B cell (primary cell): ENCODE measurements around the gene OLIG2. TPM values are rescaled to one million over a fixed set of nuclear protein-coding genes. Genes with fewer than 3 reads are reported as not detected.

ENCODE experiments used
- ATAC-seq: fragments of 200-7000 bp; cut with Tn5 transposase; one replicate; pipeline ENCODE4 v1.10.0; 2021; ENCODE audit warnings: low read depth, mild to moderate bottlenecking, moderate number of reproducible peaks, moderate library complexity
- CTCF ChIA-PET: fragments of 350-600 bp; sonication (Branson Sonifier 250); formaldehyde crosslinking; loops from one replicate; lab custom pipeline; 2021; ENCODE audit warnings: antibody characterized with exemption, inconsistent platforms; lab: Charles Lee
- POLR2A ChIA-PET: fragments of 350-600 bp; sonication (Branson Sonifier 250); formaldehyde crosslinking; loops from one replicate; lab custom pipeline; 2021; ENCODE audit warnings: antibody characterized with exemption; lab: Charles Lee
- DNase-seq: peaks from one replicate; pipeline ENCODE4 v3.0.0; 2013
- H2AFZ ChIP-seq: 2 replicates; pipeline ENCODE4 v1.6.1; 2012; ENCODE audit warnings: mild to moderate bottlenecking, low read depth, low read length; ENCODE audit not compliant: insufficient read depth, poor library complexity, severe bottlenecking
- H3K27ac ChIP-seq, 2 donors: 1 replicate in 1 of 2; 2 replicates in 1 of 2; pipeline ENCODE4 v1.5.1; 2012 to 2013; ENCODE audit warnings: low read length in 2 of 2, mild to moderate bottlenecking in 2 of 2, moderate library complexity in 1 of 2
- H3K27me3 ChIP-seq, 4 experiments: fragments of 200-600 bp in 1 of 4; sonication (generic) in 1 of 4; replicated peaks in 1 of 4; 1 replicate in 2 of 4; 2 replicates in 2 of 4; pipeline versions ENCODE4 v1.6.1 to v1.7.0; 2013 to 2016; ENCODE audit warnings: low read length in 3 of 4, mild to moderate bottlenecking in 2 of 4, mixed read lengths in 1 of 4, moderate library complexity in 1 of 4; ENCODE audit not compliant: insufficient read depth in 4 of 4, control insufficient read depth in 3 of 4; ENCODE audit errors: control extremely low read depth in 1 of 4
- H3K36me3 ChIP-seq, 2 experiments: replicated peaks in 1 of 2; 1 replicate in 1 of 2; 2 replicates in 1 of 2; pipeline versions ENCODE4 v1.6.1 to v1.7.1; 2013; ENCODE audit warnings: low read length in 1 of 2; ENCODE audit not compliant: insufficient read depth in 2 of 2, control insufficient read depth in 1 of 2; ENCODE audit errors: control extremely low read depth in 1 of 2, extremely low read depth in 1 of 2
- H3K4me1 ChIP-seq, 2 donors: fragments of 200-600 bp in 1 of 2; sonication (generic) in 1 of 2; 1 replicate in 1 of 2; 2 replicates in 1 of 2; pipeline versions ENCODE4 v1.5.1 to v1.6.1; 2013 to 2017; ENCODE audit warnings: low read length in 2 of 2; ENCODE audit not compliant: control insufficient read depth in 2 of 2, insufficient read depth in 2 of 2
- H3K4me2 ChIP-seq: replicated peaks from 2 replicates; pipeline ENCODE3; 2012; ENCODE audit warnings: mild to moderate bottlenecking, low read depth, low read length; ENCODE audit not compliant: poor library complexity, severe bottlenecking
- H3K4me3 ChIP-seq, 5 experiments: fragments of 200-600 bp in 1 of 5; sonication (generic) in 1 of 5; 1 replicate in 3 of 5; 2 replicates in 2 of 5; pipeline versions ENCODE4 v1.5.1 to v1.7.0; 2011 to 2016; ENCODE audit warnings: low read length in 4 of 5, mild to moderate bottlenecking in 4 of 5, low read depth in 2 of 5, control low read depth in 1 of 5, moderate library complexity in 1 of 5; ENCODE audit not compliant: insufficient read depth in 1 of 5; ENCODE audit errors: control extremely low read depth in 1 of 5, extremely low read depth in 1 of 5
- H3K79me2 ChIP-seq: fragments of 200-600 bp; sonication (generic); one replicate; pipeline ENCODE4 v1.6.0; 2016; ENCODE audit warnings: low read length; ENCODE audit not compliant: control insufficient read depth, insufficient read depth
- H3K9ac ChIP-seq: fragments of 200-600 bp; sonication (generic); 2 replicates; pipeline ENCODE4 v1.6.1; 2017; ENCODE audit warnings: mild to moderate bottlenecking, low read length, moderate library complexity
- H3K9me3 ChIP-seq, 3 donors: one replicate each; pipeline versions ENCODE4 v1.6.1 to v1.7.1; 2013; ENCODE audit warnings: low read length in 2 of 3; ENCODE audit not compliant: control insufficient read depth in 2 of 3, insufficient read depth in 1 of 3; ENCODE audit errors: control extremely low read depth in 1 of 3
- H4K20me1 ChIP-seq: 2 replicates; pipeline ENCODE4 v1.6.0; 2012; ENCODE audit warnings: mild to moderate bottlenecking, low read length; ENCODE audit not compliant: insufficient read depth, control insufficient read depth, poor library complexity, severe bottlenecking
- H3K27ac Mint-ChIP-seq: one replicate; pipeline ENCODE4 v1.8.0; 2021; ENCODE audit warnings: mixed read lengths
- H3K27me3 Mint-ChIP-seq: one replicate; pipeline ENCODE4 v1.8.0; 2021; ENCODE audit warnings: mixed read lengths
- H3K4me1 Mint-ChIP-seq: one replicate; pipeline ENCODE4 v1.8.0; 2021; ENCODE audit warnings: mixed read lengths
- H3K4me3 Mint-ChIP-seq: one replicate; pipeline ENCODE4 v1.8.0; 2021; ENCODE audit warnings: mixed read lengths
- H3K9me3 Mint-ChIP-seq: one replicate; pipeline ENCODE4 v1.8.0; 2022; ENCODE audit warnings: mixed read lengths; ENCODE audit not compliant: insufficient read depth
- CTCF ChIP-seq: fragments of 200-600 bp; IDR thresholded peaks from one replicate; pipeline ENCODE4 v1.8.0; 2022; ENCODE audit warnings: antibody characterized with exemption, mild to moderate bottlenecking
- EZH2 ChIP-seq: IDR thresholded peaks from 2 replicates; pipeline ENCODE4 v1.6.1; 2012; ENCODE audit warnings: borderline replicate concordance, low read depth, mild to moderate bottlenecking, moderate library complexity, low read length; ENCODE audit not compliant: insufficient read depth, poor library complexity, severe bottlenecking
- WGBS: methylation state at CpG from one replicate; pipeline ENCODE4 v1.1.5; 2013; ENCODE audit warnings: missing lambda C conversion rate; ENCODE audit not compliant: insufficient coverage; 5-methylcytosine and 5-hydroxymethylcytosine counted together
- intact Hi-C: fragments of 100-400 bp; cut with micrococcal nuclease; formaldehyde crosslinking; loops from one replicate; pipeline ENCODE4 v1.10.0; 2022
- polyA plus RNA-seq: library from polyadenylated mRNA; depleted of rRNA; stranded (reverse); fragments of >200 nt; gene quantifications from 2 replicates; pipeline ENCODE4 v1.2.3, GENCODE V29; 2012
- total RNA-seq, 2 donors: library from RNA; stranded (reverse); fragments of 120-200 nt in 1 of 2; gene quantifications; 1 replicate in 1 of 2; 2 replicates in 1 of 2; pipeline versions ENCODE4 v1.2.3 to v1.2.4, GENCODE V29; 2013 to 2022

The OLIG2 gene
- total and polyA plus RNA-seq, 2 donors (not counting 1 experiment from before 2014, with no cell fraction given) = not detected

GRCh38 chr21:33031152-33031911, 5.6 kb downstream of the OLIG2 start:
- H3K4me3 Mint-ChIP-seq = no peak overlapping the region
- no peaks in the 10 kb centered on the region for H3K9me3 Mint-ChIP-seq
- no peak for TF ChIP-seq EZH2
- TF ChIP-seq CTCF = no peak
- Histone ChIP-seq H2AFZ (no peak overlapping the region), H3K9me3 (peaks cover 0 to 27% (median 0%) of the 10 kb centered on the region in 3 donors), H3K4me3 (no peak overlapping the region), H3K4me1 (peaks cover 27% of the 10 kb centered on the region in 2 donors), H3K79me2 (no peaks in the 10 kb centered on the region), H4K20me1 (no peaks in the 10 kb centered on the region), H3K36me3 (no peaks in the 10 kb centered on the region), H3K9ac (no peak overlapping the region), H3K27ac (no peak overlapping the region), H3K27me3 (peaks cover 0 to 59% (median 28%) of the 10 kb centered on the region in 4 experiments), H3K4me2 (no peak overlapping the region)
- no peak for ATAC-seq
- ChIA-PET POLR2A (no interaction called here), CTCF (no interaction called here)
- H3K4me1 Mint-ChIP-seq = peaks cover 17% of the 10 kb centered on the region
- no peak overlapping the region for H3K27ac Mint-ChIP-seq
- peaks cover 49% of the 10 kb centered on the region for H3K27me3 Mint-ChIP-seq
- DNase-seq = no peak
- WGBS = 77% methylated on average over 4 of the region's 10 CpGs
- intact Hi-C loops = no loop called here

GRCh38 chr21:33032434-33033047, 6.8 kb downstream of the OLIG2 start:
- Mint-ChIP-seq H3K4me3 (no peak overlapping the region), H3K9me3 (no peaks in the 10 kb centered on the region), H3K27ac (no peak overlapping the region), H3K4me1 (peaks cover 15% of the 10 kb centered on the region), H3K27me3 (peaks cover 55% of the 10 kb centered on the region)
- H3K27ac ChIP-seq = no peak overlapping the region
- H3K9me3 ChIP-seq = peaks cover 0 to 20% (median 0%) of the 10 kb centered on the region in 3 donors
- ATAC-seq (no peak), DNase-seq (no peak)
- WGBS = 77% methylated on average over 4 of the region's 10 CpGs
- no peak overlapping the region for H3K9ac ChIP-seq
- peaks cover 0 to 51% (median 23%) of the 10 kb centered on the region in 4 experiments for H3K27me3 ChIP-seq
- H2AFZ ChIP-seq = no peak overlapping the region
- H3K4me1 ChIP-seq = peaks cover 19% of the 10 kb centered on the region in 2 donors
- TF ChIP-seq EZH2 (no peak), CTCF (no peak)
- intact Hi-C loops = no loop called here
- no peaks in the 10 kb centered on the region for H3K79me2 ChIP-seq
- H3K4me2 ChIP-seq = no peak overlapping the region
- H4K20me1 ChIP-seq = no peaks in the 10 kb centered on the region
- no peaks in the 10 kb centered on the region for H3K36me3 ChIP-seq
- ChIA-PET POLR2A (no interaction called here), CTCF (no interaction called here)
- H3K4me3 ChIP-seq = no peak overlapping the region
